Activated CD8-positive, alpha-beta memory T cell treated with anti-CD3 and anti-CD28 coated beads, Interleukin-2, amount 50 U/mL, for 1 hour (primary cell): ENCODE data around the gene SRPK1.

ENCODE experiments used
- DNase-seq: peaks from one replicate; pipeline ENCODE4 v3.0.0-alpha.2; 2020; ENCODE audit errors: extremely low read depth

The SRPK1 gene

DNA sequence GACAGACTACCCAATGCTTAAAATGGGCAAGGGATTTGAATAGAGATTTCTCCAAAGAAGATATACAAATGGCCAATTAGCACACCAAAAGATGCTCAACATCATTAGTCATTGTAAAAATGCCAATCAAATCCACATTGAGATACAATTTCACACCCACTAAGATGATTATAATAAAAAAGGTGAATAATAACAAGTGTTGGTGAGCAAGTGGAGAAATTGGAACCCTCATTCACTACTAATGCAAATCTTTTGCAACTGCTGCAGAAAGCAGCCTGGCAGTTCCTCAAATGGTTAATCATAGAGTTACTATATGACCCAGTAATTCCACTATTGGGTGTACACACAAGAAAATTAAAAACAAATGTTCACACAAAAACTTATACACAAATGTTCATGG, 103.4 kb downstream of the SRPK1 start:
- DNase-seq = no peak

DNA sequence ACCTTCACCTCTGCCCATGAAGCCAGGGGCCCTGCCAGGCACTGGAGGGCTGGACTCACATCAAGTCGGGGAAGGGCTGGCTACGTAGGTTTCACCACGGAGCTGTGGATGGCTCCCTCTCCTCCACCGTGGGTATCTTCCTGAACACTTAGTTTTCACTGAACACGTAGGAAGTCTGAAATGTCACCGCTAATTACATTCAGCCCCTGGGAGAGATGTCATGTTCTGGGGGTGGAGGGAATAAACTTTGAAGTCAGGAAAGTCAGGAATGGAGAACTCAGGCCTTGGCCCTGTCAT, 109.3 kb downstream of the SRPK1 start:
- no peak for DNase-seq

DNA sequence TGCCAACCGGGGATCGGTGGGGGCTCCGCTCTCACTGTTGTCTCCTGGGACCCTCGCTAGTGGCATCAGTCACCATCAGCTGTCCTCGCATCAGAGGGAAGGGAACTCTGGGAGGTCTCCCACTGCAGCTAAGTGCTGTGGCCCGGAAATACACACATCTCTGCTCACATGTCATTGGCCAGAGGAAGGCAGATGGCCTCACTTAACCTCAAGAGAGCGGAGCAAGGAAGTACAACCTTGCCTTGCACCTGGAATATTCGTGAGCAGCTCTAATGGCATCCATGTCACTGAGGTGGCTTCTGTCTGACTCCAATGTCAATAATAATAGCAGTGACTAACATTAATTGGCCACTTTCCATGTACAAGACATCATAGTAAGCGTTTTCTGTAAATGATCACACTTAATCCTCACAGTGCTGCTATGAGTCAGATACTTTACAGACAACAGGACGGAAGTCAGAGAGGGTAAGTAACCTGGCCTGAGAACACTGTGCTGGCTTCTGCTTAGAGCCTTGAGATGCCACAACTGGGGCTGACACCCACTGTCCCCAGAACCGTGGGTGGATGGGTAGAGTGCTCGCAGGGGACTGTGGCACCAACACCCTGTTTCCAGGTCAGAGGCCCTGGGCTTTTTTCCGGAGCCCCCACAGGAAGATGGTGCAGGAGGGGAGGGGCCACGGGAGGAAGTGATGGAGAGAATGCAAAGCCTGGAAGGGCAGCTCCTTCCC, 109.8 kb downstream of the SRPK1 start:
- no peak for DNase-seq

DNA sequence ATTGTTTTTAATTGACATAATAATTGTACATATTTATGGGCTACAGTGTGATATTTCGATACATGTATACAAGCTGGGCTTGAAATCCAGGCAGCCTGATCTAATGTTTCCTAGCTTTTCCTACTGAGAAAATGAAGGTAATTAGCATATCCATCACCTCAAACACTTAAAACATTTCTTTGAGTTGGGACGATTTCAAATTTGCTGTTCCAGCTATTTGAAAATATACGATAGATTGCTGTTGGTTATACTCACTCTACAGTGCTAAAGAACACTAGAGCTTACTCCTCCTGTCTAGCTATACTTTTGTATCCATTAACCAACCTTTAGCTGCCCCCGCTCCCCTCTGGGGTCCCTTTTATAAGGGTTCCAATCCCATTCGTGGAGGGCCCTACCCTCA, 111.1 kb downstream of the SRPK1 start:
- no peak for DNase-seq

DNA sequence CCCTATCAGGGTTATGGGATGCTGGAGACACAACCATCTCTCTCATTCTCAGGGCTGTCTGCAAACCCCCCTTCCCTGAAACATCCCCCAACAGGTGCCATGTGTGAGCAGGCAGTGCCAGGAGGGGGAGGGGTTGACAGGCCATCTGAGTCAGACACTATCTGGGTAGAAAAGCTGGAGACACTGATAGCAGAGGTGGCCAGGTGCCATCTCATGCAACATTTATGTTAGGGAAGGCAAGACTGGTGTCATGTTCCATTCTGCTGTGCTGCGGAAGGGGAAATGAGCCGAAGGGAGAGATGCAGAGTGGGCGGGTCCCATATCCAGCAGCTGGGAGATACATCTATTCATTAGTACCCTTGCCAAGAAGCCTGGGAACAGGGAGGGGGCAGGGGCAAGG, 112.2 kb downstream of the SRPK1 start:
- DNase-seq = no peak

DNA sequence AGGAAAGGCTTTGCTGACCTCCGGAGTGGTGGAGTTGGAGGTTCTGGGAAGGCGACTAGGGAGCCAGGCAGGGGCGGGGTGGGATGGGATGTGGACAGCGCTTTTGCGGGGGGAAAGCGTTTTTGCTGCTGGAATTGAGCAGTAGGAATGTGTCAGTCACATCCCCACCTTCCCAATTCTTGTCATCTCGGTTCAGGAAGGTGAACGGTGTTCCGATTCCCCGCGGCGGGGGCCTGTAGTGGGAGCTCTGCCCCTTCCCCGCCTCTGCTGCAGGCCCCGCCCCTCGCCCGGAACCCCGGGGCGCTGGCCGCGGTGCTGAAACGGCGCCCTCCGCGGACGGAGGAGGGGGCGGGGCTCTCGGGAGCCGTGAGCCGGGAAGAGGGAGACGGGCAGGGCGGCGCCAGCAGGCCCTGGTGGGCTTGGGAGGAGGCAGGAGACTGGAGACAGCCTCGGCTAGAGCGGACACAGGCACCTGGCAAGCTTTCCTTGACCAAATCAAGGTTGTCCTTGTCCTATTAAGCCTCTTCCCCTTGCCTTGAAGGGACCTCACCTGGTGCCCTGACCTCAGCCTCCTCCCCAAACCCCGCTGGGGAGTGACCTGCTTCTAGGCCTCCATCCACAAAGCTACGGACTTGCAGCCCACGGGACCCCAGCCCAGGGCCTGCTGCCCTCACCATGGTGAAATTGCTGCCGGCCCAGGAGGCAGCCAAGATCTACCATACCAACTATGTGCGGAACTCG, 115.7 kb downstream of the SRPK1 start, which contains the start of gene LHFPL5:
Gene LHFPL5 (plus strand): TSS at position 357 of the 741 bp plus-strand sequence. CDS start 319 bp downstream, at position 676.
- DNase-seq = no peak

DNA sequence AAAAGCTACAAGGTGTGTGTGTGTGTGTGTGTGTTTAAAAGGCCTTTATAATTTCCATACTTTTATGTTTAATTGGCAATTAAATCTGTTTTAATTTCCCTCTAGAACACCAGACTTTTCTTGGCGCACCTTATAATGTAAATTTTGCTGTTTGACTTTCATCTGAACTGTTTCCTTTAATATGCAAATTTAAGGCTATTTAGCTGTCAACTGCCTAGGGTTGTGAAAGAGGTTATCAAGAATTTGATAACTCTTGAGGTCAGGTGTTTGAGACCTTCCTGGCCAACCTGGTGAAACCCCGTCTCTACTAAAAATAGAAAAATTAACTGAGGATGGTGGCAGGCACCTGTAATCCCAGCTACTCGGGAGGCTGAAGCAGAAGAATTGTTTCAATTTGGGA, 119.8 kb downstream of the SRPK1 start:
- no peak for DNase-seq

DNA sequence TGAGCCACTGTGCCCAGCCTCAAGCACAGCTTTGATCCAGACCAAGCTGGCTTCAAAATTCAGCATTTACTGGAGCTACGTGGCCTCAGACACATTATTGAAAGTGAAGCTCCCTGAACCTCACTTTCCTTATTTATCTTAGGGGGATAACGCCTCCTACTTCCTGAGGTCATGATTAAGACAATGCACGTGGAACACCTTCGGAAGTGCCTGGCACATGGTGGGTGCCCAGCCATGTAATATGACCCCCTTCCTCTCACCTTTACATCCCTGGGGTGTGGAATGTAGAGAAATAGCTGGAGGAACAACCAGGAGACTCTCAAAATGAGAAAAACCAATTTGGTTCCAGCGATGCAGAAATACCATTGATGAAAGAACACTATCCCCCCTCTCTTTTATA, 122.2 kb downstream of the SRPK1 start:
- no peak for DNase-seq

DNA sequence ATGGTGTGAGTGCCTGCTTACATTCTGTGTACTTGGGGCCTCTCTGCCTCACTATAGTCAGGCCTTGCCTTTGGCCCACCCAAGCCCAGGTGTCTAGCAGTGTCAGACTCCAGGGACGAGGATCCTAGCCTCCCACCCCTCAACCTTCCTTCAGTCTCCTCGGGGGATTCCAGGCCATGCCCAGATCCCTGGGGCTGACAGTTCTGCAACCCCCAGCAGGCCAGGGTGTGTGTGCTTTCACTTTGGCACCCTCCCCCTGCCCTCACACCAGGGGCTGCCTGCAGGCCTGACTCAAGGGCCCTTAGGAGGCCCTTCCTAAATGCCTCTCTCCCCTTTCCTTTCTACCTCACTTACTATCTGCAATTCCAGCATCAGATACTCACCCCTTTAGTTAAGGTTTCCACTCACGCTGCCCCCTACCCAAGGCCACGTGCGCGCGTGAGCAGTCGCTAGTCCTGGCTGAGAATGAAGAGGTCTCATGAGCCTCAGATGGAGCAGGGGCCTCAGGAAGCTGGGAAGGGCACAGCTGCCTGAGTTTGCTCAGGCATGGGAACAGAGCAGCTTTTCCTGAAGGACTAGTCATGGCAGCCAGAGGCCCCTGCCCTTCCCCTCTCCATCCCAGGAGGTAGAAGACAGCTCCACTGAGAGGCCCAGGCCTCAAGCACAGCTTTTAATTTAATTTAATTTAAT, 122.9 kb downstream of the SRPK1 start:
- no peak for DNase-seq

DNA sequence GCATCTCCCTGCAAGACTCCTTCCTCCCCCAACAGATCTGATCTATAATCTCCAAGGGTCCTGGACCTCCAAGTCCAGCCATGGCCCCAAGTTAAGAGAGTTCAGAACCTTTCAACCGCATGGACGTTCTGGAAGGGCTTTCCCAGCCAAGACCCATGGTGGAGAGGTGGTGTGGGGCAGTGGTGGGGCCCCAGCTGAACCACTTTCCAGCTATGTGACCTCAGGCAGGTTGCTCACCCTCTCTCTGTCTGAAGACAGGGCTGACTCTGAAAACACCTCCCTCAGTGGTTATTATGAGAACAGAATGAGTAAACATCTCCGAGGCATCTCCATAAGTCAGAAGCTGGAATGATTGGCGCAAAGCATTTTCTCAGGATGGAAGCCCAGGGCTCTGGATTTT, 124.7 kb downstream of the SRPK1 start:
- DNase-seq = no peak

DNA sequence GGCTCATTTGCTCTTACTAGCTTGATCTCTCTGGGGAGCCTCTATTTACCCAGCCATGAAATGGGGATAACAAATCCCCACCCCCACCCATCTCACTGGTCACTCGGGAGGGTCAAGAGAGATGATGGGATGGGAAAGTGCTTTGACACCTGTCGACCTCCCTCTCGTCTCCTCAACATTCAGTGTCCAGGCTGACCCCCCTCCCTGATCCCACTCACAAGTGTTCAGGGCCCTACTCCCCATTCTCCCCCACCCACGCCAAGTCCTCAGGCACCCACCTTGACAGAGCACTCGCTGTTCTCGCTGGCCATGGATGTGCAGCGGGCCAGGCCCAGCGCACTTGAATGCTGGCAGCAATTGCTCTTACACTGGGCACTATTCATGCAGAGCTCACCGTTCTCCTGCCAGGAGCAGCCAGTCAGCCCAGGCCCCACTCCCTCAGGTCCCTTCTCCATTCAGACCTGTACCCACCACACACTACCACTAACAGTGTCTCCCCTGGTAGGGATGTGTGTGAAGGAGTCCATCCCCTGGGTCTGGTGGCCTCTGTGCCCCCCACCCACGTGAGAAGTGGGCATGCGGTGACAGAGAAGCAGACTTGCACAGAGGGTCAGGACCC, 125.3 kb downstream of the SRPK1 start:
- DNase-seq = no peak

DNA sequence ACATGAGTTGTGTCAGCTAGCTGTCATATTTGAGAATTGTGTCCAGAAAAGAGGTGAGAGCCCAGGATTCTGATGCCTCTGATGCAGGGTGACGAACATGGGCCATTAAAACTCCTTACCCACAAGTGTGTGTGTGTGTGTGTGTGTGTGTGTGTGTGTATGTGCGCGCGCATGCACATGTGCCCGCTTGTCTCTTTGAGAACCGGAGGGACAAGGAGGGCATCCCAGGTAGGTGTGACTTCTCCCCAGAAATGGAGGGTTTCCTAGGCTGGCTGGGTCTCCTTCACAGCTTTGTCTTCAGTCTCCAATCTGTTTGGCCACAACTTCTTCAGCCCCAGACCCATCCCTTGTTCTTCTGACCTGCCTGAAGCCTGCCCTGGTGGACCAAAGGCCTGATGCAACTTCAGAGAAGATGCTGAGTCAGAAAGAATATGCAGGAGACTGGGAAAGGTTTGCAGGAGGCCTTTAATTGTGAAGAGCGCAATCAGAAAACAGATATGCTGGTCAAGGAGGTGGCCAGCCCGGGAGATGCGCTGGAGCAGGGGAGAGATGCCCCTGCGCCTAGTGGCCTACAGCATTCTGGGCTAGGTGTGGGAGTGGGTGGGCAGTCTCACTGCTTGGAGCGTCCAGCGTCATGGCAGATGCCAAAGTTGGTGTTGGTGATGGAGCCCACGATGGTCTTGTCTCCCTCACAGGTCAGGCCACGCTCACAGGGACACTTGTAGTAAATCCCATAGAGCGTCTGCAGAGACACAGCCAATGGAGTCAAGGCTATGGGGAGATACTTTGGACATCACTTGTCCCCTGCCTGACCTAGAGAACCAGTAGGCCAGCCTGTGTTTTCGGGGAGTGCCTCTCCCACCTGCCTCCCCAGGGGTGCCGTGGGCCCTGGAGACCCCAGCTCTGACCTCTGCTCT, 126.1 kb downstream of the SRPK1 start:
- DNase-seq = no peak

DNA sequence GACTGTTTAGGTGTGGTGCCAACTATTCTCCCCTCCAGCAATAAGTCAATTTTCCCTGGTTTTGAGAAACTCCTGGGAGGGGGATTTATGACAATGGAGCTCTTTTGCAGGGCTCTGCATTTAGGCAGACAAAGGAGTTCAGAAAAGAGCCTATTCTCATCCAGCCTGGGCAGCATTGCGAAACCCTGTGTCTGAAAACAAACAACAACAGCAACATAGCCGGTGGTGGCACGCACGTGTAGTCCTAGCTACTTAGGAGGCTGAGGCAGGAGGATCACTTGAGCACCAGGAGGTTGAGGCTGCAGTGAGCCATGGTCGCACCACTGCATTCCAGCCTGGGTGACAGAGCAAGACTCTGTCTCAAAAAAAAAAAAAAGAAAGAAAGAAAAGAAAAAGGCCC, 130.2 kb downstream of the SRPK1 start:
- DNase-seq = no peak

DNA sequence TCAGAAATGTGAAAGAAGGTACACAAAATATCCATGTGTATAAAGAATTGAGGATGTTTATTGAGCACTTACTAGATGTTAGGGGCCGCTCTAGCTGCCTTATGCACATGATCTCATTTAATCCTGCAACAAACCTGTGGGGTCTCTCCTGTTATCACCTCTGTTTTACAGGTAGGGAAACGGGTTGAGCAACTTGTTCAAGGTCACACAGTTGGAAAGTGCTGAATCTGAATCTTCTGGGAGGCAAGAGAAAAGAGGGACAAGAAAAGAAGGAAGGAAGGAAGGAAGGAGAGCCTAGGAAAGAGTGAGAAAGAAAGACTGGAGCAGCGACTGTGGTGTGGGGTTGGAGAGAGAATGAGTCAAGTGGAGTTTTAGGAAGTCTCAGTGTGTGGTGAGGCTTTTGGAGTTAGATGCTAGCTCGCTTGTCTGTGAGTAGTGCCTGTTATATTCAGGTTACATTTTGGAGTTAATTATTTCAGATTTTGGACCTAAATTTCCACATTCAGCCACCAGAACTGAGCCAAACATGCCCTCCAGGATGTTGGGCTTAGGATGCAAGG, 132.4 kb downstream of the SRPK1 start:
- DNase-seq = no peak

DNA sequence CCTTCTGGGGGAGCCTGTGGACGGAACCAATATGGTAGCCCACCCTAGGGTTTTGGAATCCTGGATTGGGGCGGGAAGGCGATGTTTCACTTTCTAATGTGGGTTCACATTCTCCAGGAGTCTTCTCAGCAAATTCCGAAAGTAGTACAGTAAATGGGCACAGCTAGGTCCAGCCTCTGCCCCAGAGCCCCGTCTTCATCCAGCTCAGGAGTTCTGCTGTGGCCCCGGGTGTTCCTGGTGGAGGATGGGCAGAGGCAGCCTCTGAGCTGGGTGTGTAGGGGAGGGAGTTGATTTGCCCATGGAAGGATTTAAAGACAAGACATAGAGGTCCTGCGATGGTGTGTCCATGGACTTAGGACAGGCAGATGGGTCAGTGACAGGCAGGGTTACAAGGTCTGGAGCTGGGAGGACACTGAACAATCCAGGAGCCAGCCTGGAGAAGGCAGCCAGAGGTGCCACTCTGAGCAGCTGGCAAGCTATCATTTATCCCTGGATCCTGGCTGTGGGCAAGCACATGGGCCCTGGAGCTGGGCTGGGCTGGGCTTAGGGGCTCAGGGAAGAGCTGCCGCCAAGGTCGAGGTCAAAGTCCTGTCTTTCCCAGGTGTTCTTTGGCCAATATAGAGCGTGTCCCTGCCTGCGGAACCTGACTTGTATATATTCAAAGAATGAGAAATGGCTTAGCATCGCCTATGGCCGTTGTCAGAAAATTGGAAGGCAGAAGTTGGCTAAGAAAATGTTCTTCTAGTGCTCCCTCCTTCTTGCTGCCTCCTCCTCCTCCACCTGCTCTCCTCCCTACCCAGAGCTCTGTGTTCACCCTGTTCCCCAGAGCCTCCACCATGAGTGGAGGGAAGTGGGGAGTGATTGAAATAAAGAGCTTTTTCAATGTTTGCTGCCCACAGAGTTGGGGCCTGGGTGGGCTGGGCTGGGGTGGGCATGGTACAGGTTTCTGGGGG, 133.4 kb downstream of the SRPK1 start:
- no peak for DNase-seq

DNA sequence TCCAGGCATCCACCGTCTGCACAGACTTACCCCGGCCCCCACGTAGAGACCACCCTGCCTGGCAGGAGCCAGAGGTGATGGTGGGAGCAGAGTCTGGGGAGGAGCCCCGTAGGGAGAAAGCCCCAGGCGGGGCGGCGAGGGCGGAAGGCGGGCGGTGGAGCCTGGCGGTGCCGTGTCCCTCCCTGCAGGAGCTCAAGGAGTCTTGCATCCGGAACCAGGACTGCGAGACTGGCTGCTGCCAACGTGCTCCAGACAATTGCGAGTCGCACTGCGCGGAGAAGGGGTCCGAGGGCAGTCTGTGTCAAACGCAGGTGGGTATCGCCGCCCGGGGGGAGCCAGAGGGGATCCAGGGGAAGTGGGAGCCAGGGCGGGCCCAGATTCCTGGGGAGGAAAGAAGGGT, 134.1 kb downstream of the SRPK1 start:
- DNase-seq = no peak

DNA sequence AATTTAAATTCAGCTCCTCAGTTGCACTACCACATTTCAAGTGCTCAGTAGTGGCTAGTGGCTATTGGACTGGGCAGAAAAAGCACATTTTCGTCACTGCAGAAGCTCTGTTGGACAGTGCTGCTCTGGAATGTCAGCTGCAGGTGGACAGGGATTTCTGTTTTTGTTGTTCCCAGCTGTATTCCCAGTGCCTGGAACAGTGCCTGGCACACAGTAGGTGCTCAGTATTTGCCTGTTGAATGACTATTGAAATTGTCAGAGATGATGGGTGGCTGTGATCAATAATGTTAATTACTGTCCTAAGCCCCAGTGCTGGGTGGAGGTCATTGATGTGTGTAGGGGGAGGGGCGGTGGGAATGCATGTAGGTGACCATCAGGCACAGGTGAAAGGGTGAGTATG, 134.6 kb downstream of the SRPK1 start:
- DNase-seq = no peak

DNA sequence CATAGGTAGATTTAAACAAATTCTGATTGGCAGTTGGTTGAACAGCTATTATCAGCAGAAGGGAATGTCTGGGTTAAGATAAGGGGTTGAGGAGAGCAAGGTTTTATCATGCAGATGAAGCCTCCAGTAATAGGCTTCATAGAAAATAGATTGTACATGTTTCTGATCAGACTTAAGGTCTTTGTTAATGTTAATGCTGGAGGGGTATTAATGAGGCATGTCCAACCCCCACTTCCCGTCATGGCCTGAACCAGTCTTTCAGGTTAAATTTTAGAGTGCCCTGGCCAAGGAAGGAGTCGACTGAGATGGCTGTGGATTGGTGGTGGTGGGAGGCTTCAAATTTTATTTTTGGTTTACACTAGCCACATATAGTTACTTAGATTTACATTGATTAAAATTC, 136.7 kb downstream of the SRPK1 start:
- no peak for DNase-seq
